ENCODE measurements around the gene UGT8.

UGT8 gene

DNA sequence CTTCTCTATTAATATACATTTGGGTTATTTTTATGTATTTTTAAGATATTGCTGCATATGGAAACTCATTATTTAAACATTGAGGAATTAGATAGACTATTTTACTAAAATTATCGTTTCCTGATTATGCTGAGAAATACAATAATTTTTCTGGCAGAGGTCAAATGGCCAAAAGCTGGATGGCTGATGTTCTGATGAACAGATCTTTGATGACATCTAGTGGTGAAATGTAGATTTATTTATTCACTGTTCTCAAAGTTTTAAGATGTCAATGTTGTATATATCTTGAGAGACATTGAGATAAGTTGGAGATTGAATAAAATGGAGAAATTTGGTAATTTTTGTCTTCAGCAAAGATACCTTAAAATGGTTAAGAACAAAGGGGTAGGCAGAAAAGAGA is 96.2 kb downstream of the UGT8 start:
- peak; percentile 34 for DNase-seq

DNA sequence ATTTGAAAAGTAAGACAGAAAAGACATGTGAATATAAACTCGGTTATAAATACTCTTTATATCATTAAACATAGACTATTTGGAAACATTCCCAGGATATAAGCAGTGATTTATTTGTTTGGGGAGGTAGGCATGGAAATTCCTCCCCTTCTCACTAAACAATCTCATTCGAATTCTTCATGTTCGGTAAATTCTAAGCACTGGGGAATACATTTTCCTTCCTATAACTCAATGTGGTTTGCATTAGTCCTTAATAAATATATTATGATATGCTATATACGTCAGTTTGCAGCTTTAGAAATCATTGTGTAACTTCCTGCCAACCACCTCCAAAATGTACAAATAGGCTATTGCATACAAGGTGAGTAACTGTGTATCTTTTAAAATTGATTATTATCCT is 99.6 kb downstream of the UGT8 start:
- DNase-seq: peak; percentile 3

DNA sequence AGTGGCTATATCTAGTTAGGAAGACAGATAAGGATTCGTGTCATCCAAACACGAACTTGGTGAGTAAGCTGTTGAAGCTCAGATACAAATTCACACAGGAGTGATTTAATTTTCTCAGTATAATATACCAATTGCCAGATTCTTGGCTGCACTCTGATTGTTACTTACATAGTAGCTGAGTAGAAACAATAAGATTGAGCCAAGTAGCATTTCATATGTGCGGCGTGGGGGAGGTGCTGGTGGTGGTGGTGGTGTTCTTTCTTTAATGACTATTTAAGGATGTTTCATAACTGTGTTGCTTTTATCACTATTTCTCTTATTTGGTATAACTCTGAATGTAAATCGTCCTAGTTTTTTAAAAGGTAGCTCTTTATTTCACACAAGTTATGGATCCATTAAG is 102.9 kb downstream of the UGT8 start:
- no peak for DNase-seq

DNA sequence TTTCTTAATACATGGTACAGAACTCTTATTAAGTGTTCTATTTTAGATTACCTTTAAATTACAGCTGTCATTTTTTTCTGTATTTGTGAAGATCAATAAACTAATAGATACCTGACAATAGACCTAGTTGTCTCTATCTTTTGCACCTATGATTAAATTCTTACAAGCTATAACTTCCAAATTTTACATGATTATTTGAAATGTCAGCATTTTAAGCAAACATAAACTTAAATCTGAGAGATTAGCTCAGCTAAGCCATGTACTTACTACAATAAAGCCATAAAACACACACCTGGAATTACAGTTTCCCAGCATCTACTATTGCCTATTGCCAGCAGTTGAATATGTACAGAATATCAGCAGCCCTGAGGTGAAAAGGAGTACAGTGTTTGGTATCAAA is 118.8 kb downstream of the UGT8 start:
- DNase-seq: no peak

- no peak for DNase-seq
Measured at GRCh38 chr4:114725066-114725465, 126.5 kb downstream of the UGT8 start.

- DNase-seq: no peak
Measured at GRCh38 chr4:114727461-114727860, 128.9 kb downstream of the UGT8 start.
